Activated T-helper 9 cell treated with anti-CD3 and anti-CD28 coated beads, Interleukin-2, amount 50 U/mL, for 16 hours (primary cell): ENCODE data around the gene UST.

Experiments used
- DNase-seq: peaks from one replicate; pipeline ENCODE4 v3.0.0-alpha.2; 2020; ENCODE audit warnings: low read depth

Gene UST

GRCh38 chr6:149008741-149009140, 261.9 kb downstream of the UST start:
- no peak for DNase-seq

- no peak for DNase-seq
Observed at GRCh38 chr6:149012040-149012545, 265.3 kb downstream of the UST start.

GRCh38 chr6:149013586-149014344, 266.9 kb downstream of the UST start:
- no peak for DNase-seq

- DNase-seq: no peak
Observed at GRCh38 chr6:149014631-149015534, 268.1 kb downstream of the UST start.

- no peak for DNase-seq
Observed at GRCh38 chr6:149015535-149016525, 269.0 kb downstream of the UST start.

GRCh38 chr6:149016716-149017115, 269.9 kb downstream of the UST start:
- no peak for DNase-seq

GRCh38 chr6:149020319-149020718, 273.5 kb downstream of the UST start:
- no peak for DNase-seq

- DNase-seq: no peak
Observed at GRCh38 chr6:149024361-149024760, 277.5 kb downstream of the UST start.

GRCh38 chr6:149025061-149025460, 278.2 kb downstream of the UST start:
- DNase-seq: no peak

- no peak for DNase-seq
Observed at GRCh38 chr6:149026530-149026942, 279.7 kb downstream of the UST start.

- no peak for DNase-seq
Observed at GRCh38 chr6:149027484-149027883, 280.7 kb downstream of the UST start.

- DNase-seq: peak; percentile 15
Observed at GRCh38 chr6:149028767-149029405, 282.1 kb downstream of the UST start.

- DNase-seq: no peak
Observed at GRCh38 chr6:149031201-149031858, 284.5 kb downstream of the UST start.

- DNase-seq: peak; percentile 51
Observed at GRCh38 chr6:149031859-149032598, 285.2 kb downstream of the UST start.

- peak; percentile 53 for DNase-seq
Observed at GRCh38 chr6:149032599-149033405, 286.0 kb downstream of the UST start.

GRCh38 chr6:149033454-149033853, 286.6 kb downstream of the UST start:
- DNase-seq: peak; percentile 15

GRCh38 chr6:149035766-149036165, 288.9 kb downstream of the UST start:
- DNase-seq: no peak

GRCh38 chr6:149037051-149037671, 290.3 kb downstream of the UST start:
- DNase-seq: no peak

- peak; percentile 12 for DNase-seq
Observed at GRCh38 chr6:149039025-149039424, 292.2 kb downstream of the UST start.
